DMS114 treated with DMSO at 0.1 percent for 48 hours (cell line): ENCODE results near the gene C1orf226.
"Not testable (repeated sequence)": the region's sequence is repeated elsewhere in the genome, so short reads cannot be mapped to it uniquely, and the experiment has no call there.

ENCODE experiments used
- DNase-seq: peaks from one replicate; lab custom pipeline; 2025; ENCODE audit not compliant: unreplicated experiment; lab: John Stamatoyannopoulos, UW

C1orf226 gene, protein sequence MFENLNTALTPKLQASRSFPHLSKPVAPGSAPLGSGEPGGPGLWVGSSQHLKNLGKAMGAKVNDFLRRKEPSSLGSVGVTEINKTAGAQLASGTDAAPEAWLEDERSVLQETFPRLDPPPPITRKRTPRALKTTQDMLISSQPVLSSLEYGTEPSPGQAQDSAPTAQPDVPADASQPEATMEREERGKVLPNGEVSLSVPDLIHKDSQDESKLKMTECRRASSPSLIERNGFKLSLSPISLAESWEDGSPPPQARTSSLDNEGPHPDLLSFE

DNA sequence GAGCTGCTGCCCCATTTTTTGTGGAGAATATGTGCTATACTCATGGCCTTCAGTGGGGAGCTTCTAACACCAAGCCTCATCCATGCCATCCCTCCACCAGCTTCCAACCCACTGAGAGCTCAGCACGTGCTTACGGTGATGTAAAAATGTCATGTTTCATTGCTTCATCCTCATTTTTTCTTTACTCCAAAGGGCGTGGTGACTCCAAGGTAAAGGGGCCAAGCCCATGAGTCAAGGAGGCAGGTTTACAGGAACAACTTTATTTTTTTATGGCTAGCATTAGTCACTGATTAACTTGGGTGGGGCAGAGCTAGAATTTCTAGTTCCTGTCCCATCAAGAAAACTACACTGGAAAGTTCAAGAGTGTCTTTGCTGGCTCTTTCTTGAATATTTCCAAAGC lies at the start of gene C1orf226:
C1orf226 (plus strand) TSS at position 346 of the 400 bp plus-strand sequence. CDS start 174 bp downstream, outside the sequence.
- DNase-seq = no peak

DNA sequence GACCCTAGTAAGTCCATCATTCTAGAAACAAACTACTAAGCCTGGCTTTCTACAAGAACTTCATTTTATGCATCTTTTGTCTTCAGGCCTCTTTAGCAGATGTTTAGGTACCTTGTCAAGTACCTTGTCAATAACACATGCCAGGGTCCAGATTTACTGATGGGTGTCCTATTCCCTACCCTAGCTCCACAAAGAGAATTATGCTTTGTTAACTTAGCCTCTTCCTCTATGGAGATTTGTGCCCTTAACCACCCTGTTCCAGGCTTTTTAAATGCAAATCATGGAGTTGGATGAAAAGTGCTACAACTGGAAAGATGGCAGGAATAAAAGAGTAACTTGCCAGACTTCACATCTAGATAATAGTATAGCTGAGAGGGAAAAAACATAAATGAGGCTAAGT lies 47.5 kb upstream of the C1orf226 start:
- DNase-seq = no peak

DNA sequence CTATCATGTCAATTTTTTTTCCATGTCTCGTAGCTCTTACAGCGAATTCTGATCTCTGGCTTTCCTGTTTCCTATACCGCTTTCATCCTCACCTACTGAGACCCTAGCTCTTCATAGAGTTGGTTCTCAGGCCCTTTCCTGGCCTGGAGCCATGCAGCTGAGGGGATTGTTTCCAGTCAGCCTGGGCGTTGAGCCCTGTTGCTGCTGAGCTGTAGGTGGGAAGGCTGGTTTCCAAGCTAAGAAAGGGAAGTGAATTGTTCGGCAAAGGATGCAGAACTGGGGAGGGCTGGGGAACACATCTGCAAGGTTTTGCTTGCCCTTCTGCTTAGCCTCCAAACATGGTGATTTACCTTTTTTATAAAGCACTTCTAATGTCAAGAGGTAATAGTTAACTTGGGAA lies 46.4 kb upstream of the C1orf226 start:
- no peak for DNase-seq

DNA sequence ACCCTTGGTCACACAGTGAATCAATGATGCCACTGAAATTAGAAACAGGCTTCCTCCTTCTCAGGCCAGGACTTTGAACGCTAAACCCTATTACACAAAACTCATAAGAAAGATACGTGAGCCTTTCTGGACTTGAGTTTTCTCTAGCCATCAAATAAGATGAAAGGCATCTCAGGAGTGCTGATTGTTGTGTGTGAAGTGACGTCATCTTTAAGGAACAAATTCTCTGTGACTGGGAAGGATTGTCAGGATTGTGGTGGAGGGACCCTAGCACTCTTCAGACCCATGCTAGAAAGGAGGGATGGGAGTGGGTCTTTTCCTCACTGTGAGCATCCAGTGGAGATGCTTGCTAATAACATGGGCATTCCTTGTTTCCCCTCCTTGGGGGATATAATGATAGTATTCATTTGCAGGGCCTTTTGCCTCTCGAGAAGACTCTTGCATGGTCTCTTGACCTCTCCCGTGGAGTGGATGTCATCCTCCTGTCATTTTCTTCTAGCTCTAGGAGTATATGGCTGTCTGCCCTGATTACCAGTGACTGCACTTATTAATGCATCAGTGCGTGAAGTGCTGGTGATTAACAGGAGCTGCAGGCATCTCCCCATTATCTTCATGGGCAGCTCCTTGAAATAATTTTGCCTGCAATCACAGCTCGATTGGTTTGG lies 44.8 kb upstream of the C1orf226 start:
- no peak for DNase-seq

DNA sequence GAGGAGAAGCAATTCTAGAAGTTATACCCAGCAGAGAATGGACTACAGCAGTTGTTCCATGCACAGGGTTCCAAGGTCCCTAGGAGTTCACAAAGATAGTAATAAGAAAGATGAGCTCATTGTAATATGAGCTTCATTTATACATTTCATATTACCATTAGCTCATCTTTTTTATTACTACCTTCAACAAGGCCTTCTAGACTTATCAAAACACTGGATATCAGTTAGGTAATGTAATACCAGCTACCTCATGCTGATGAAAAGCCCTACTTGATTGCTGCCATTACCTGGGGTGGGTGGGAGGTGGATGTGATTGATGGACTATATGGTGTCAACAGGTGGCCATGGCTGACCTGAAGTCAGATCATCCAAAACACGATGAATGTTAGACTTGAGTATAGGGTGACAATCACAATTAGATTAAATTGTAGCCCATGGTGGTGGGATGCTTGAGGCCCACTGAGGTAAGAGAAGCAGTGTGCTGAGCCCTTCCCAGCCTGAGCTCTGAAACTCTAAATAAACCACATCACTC lies 39.0 kb upstream of the C1orf226 start:
- DNase-seq = no peak

DNA sequence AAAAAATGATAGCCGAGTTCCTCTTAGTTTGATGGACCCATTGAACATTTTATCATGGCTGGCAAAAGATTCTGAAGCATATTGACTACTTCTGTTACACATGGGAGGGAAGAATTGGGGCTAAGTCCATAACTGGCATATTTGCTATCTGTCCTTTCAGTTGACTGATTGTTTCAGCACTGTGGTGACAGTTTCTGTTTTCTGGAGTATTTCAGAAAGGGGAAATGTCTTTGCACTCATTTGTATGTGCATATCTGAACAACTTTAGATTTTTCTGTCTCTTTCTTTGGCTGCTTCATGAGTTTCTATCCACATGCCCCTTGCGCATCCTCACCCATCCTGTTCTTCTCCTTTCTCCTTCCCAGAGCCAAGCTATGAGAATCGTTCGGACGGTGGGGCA lies 38.1 kb upstream of the C1orf226 start:
- no peak for DNase-seq

DNA sequence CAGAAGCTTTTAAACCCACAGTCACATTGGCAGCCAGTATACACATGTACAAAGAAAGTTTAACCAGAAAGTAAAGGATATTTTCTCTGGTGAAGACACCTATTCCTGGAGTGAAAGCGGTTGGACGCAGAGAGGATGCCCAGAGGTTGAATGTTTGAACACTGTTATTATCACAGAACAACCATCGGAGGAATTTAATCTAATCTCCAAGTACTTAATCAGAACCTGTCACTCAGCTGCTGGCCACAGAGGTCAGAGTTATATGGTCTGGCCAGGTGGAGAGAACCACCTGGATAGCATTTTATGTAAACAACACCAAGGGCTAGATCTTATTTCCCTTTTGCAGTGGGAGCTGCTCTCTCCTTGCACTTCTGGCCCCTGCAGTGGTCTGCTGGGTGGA lies 34.2 kb upstream of the C1orf226 start:
- no peak for DNase-seq

DNA sequence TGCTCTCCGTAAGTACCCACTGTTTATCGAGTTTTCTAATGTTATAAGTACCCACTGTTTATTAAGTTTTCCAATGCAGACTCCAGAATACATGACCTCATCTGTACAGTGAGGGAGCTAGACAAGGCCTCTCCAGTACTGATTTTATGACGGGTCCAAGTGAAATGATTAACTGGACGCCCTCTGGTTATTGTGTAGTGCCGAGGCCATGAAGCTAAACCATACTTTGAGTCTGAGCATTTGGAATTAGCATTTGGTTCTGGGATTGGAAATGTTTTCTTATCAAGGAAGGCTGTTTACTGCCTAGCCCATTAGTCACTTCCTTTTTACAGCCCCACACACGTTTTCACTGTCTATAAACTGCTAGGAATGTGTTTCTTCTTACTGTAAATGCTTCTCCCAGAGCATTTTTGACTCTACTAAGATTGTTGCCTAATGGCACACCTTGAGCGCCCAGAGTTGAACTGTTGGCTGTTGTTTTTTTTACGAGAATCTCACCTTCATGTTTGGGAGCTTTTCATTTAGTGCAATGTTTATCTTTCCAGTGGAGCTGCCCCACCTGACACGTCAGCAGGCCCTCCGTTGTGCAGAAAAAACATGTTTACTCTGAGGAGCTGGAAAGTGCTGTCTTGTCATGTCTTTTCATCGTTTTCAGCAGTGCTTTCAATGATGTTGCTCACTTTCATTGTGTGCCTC lies 31.7 kb upstream of the C1orf226 start:
- no peak for DNase-seq

DNA sequence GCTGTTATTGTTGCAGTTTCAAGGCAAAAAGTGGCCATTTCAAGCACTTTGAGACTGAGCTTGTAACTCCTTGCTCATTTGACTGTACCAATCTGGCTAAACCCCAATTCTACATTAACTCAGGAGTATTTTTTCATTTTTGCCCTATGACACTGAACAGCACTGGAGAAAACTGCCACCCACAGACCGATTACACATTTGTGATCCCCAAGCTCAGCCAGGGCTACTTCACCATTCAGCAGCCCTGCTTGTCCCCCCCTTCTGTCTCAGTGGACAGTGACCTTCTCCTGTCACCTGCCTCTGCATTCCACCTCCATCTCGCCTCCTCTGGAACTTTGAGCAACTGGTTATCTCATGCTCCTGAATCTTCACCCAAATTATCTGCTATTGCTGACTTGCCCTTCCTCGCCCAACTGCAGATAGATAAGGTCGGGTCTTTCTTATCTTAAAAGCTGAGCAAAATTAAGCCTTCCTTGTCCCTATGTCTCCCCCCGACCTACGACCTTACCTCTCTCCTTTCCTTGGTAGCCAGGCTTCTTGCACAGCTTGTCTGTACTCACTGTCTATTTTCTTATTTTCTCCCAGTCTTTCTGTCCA lies 30.2 kb upstream of the C1orf226 start:
- DNase-seq = no peak

DNA sequence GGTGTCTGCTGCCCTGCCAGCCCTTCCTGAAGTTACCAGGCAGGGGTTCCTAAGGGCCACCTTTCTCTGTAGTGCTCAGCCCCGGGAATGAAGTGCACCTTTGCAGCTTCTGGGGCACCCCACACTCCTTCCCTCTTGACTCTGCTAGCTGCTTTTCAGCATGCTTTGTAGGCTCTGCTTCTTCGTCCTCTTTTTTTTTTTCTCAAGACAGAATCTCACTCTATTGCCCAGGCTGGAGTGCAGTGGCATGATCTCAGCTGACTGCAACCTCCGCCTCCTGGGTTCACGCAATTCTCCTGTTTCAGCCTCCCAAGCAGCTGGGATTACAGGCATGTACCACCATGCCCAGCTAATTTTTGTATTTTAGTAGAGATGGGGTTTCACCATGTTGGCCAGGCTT lies 29.7 kb upstream of the C1orf226 start:
- not testable (repeated sequence) for DNase-seq

DNA sequence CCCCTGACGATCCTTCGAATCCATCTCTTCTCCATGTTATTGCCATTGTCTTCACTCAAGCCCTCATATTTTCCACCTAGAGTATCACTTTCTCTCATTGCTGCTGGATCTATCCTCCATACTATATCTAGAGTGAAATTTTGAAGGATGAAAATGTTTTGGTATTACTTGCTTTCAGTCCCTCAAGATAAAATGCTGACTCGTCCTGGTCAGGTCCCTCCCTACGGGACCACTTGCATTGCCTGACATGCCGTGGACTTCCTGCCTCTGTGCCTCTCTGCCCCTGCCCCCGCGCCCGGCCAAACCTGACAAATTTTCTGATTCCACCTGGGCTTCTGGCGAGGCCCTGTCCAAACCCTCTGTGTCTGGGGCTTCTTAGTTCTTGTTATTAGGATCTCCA lies 28.4 kb upstream of the C1orf226 start:
- no peak for DNase-seq

DNA sequence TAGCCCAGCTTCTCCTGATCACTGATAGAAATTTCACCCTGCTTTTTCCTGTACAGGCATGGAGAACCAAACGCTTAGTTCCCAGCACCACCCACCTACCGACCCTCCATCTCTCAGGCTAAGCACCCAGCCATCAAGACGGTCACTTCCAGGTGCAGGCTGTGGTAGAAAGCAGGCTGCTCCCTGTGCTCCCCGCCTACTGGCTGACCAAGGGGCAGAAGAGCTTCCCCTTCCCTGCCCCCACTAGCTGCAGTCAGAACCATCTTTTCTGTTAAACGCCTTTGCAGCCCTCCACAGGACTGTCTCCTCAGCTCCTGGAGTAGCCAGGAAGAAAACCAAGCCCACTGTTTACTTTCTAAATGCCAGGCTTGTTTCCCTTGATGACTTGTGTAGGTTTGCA lies 27.8 kb upstream of the C1orf226 start:
- no peak for DNase-seq

DNA sequence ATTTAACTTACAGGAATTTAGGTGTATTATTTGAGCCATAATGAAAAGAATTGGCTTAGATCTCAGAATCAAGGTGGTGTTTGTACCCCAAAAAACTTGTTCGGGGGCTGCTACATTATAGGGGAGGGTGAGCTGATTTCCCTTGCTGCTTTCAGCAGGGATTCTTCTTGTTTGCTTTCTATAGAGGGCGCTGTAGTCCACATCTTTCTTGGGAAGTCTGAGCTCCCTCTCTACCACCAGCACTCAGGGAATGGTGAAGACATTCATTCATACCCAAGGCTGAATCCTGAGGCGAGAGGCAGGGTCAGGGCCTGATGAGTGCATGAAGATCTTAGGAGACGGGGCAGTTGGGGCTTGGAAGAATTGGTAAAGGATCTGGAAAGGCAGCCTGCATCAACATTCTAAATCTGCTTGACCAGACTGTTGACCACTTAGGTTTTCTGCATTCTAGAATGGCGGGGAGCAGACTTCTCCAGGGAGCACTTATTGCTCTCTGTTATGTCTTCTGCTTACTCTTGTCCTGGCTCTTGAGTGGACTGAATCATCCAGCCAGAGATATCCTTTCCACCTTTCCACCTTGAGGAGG lies 23.8 kb upstream of the C1orf226 start:
- no peak for DNase-seq

DNA sequence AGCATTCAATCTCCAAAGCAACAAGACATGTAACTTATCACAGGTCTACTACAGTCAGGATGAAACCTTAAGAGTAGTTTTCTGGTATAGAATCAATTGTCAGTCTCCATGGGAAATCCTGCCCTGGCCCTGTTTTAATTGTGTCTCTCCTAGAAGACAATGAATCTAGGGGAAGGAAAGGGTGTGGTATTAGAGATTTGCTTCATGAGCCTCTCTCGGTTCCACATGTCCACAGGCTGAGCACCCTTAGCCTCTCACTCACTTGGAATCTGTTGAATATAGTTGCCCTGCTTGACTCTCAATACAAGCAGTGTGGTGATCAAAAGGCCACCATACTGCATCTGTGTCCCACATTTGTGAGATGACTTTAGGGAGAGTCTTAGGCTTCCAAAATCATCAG lies 22.6 kb upstream of the C1orf226 start:
- no peak for DNase-seq

DNA sequence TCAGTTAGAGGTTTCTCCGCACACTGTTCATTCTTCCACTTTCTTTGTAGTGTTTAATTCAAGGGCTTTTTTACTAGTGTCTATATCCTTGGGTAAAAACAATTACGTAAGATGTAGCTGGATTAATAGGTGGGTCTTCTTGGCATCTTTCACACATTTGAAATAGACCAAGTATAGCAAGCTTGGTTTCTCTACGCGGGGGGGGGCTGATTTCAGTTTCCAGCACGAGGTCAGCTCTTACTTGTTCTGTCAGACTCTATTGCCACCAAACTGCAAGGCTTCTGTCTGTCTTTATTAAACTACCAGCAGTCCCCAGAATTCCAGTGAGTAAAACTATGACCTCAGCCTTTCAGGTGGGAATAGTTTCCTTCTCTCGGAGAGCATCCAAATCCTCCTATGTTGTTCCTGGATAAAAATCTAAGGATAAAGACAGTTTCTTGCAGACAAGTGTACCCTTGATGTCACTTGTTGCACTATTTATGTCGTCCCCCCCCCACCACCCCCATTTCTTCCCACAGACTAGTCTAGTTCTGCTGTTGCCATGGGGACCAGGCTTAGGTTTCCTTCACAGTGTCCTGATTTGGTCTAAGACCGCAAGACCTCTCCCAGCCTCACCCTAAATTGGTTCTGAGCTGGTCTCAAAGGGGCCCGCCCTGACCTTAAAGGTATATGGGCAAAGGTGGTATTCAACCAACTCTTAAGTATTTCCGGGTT lies 21.8 kb upstream of the C1orf226 start:
- no peak for DNase-seq

DNA sequence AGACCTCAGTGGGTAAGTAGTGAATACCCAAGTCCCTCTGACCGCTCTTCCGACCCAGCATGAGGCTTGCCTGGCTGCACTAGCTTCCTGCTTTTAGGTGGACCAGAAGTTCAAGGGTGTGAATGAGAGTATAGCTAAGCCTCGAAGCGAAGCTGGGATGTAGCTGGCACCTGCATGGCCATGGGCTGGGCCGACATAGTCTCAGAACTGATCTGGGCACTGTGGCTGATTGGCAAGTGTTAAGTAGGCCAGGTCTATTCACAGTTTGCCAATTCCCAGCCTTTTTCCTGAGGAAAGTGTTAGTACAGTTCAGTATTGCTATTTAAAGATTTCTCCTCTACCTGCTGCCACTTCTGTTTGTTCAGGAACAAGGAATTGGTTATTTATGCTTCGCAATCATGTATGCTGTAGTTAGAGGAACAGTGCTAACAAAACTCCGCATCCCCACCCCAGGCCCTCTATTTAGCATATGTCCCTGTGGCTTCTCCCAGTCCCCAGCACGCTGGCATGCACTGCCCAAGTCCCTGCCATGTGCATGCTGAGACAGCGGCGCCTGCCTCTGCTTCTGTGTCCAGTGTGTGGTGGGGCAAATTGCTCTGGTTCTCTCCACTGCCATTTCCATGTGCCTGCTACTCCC lies 21.2 kb upstream of the C1orf226 start:
- no peak for DNase-seq

DNA sequence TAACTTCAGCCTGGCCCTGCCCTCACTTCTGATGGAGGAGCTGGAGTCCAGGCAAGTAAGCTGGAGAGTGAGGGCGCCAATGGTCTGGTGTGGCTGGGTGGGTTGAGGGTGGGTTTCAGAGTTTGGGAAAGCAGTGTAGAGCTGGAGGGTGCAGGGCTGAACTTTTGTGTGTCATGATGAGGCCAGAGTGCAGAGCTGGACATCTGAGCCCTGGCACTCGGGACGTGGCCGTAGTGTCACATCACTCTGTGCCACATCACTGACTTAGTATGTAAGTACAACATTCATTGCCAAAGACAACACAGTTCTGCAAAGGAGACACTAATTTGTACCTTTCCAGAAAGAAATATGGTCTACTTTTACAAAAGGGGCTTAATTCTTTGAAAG lies 20.7 kb upstream of the C1orf226 start:
- no peak for DNase-seq

DNA sequence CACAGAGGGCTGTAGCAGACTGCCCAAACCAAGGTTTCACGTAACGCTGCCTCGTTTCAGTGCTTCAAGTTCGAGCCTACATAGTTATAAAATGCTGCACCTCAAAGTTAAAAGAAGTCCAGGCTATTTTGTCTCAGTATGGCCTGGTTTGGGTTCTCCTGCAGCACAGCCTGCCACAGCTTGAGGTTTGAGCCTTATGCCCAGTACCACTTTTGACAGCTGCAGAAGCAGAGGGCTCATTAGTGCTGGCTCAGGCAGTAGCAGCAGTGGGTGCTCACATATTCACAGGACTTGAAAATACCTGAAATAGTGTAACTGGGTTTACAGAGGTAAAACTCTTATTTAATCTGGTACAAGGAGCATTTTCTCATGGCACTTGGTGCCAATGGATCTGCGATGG lies 20.2 kb upstream of the C1orf226 start:
- DNase-seq = no peak

DNA sequence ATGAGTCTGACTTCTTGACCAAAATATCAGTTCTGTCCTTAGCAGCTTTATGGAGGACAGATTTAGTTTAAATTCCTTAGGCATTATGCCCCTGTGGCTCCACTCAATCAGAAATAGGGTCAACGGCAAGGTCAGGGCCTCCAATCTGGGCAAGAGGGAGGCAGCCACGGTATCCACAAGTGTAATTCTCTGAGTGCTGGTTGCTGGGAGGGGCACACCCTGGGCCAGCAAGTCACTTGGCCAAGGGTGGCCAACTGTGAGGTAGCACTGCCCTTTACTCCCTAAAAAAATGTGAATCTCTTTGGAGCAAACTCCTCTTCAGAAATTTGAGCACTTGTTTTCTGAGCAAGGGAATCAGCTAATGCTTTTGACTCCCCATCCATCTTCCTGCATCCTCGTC lies 17.7 kb upstream of the C1orf226 start:
- no peak for DNase-seq

DNA sequence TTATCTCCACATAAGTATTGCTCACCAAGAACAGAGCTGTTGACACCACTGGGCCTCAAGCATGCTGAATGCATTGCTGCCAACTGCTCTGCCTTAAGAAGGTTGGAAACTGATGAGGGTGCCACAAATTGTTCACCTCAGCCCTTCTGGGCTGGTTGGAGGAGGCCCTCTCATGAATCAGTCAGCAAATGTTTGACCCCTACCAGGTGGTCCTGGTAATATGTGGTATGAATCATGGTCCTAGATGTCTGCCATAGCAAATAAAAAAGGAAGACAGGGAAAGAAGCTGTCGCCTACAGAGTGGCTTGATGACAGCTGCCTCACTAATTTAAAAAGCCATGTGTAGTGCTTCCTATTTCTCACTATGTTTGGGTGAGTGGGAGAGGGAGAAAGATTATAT lies 17.0 kb upstream of the C1orf226 start:
- no peak for DNase-seq
